ENCODE results near the gene YY2. TPM values are rescaled to one million over a fixed set of nuclear protein-coding genes. Genes with fewer than 3 reads are reported as not detected.

YY2 gene
- total and polyA plus RNA-seq, 9 of the 15 experiments (the other 6 are each of a cell fraction or from before 2014, with no cell fraction given): 0.77 to 2.2 (median 1.1) TPM

DNA sequence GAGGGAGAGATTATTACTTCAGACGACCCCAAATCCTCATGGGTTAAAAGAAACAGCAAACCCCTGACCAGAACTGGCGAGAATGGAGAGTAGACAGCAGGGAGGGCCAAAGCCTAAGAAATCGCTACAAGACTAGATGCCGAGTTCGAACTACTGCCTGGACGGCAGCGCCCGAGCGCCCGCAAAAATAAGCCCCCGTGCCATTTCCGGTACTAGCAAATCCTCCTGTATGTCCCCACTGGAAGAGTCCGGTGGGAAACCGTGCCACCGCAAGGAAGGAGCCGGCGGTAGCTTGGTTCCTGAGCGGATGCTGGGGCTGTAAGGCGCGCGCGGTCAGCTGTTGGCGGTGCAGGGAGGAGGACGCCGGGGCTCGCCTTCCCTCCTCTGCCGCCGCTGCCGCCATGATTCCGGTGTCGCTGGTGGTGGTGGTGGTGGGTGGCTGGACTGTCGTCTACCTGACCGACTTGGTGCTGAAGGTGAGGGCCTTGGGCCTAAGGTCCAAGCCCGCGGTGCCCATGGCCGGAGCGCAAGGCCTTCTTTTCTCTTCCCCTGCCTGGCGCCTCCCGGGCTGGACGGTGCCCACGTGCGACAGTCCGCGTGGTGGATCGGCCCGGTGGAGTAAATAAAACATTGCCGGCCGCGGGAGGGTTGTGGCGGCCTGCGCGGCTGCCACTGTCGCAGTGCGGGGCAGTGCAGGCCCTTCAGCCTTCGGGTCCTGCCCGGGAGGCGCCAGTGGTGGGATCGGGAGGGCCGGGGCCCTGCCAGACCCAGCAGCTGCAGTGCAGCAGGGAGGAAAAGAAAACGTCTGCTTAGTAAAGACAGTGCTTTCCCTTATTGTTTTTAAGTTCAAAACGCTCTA is 16.2 kb upstream of the YY2 start, which contains the start of gene MBTPS2:
MBTPS2 (plus strand) TSS at position 284 of the 859 bp plus-strand sequence; CDS start at position 402, 118 bp downstream.
- H3K4me3 ChIP-seq: peak within 1 kb of the TSS; percentile 81
- H2AFZ ChIP-seq (ENCODE audit: low read depth, low read length): peak within 1 kb of the TSS; percentile 88
- H3K27me3 ChIP-seq (ENCODE audit: control insufficient read depth in 2 of 2, insufficient read depth in 2 of 2, low read length in 2 of 2): no peaks in the 10 kb centered on the region
- ChIA-PET POLR2A (interaction anchor here (0.6 to 1.2 kb wide), 3 partner anchors 16 to 21 kb away, joined by 3 to 4 read pairs (median 3); partner anchors contain the start of gene YY2), CTCF (ENCODE audit: low intra/inter-chr PET ratio) (interaction anchor here (0.8 to 2.2 kb wide), 4 partner anchors 133 to 146 kb away, joined by 4 to 8 read pairs (median 4); no protein-coding TSS in a partner anchor)
- DNase-seq (ENCODE audit: extremely low read depth in 1 of 4, low spot score in 3 of 4): peak; percentile 56 to 92 (median 62)
- peak within 1 kb of the TSS; percentile 70 for H3K27ac ChIP-seq (ENCODE audit: extremely low read depth, low read depth, low read length)
- in situ Hi-C loops (cut with MboI): no loop called here
- no peaks in the 10 kb centered on the region for H3K9me1 ChIP-seq (ENCODE audit: control insufficient read depth, insufficient read depth, low read length)
- no peaks in the 10 kb centered on the region for H3K4me1 ChIP-seq (replicated peaks in 1 of 2; ENCODE audit: control insufficient read depth in 2 of 2, insufficient read depth in 2 of 2, low read length in 2 of 2)
- H3K9ac ChIP-seq (ENCODE audit: insufficient read depth in 1 of 2, low read depth in 2 of 2, low read length in 2 of 2): peak within 1 kb of the TSS; percentile 83 to 99
- intact Hi-C loops (cut with micrococcal nuclease): loop anchor here (2.0 to 10.0 kb wide), 4 partner anchors 103 to 905 kb away; partner anchors contain the start of gene SMS
- peak; percentile 92 for ATAC-seq
- no peaks in the 10 kb centered on the region for H3K9me3 ChIP-seq (replicated peaks; ENCODE audit: control insufficient read depth, insufficient read depth, low read depth, low read length)
- peaks cover 17% of the 10 kb centered on the region for H3K79me2 ChIP-seq (ENCODE audit: control insufficient read depth, insufficient read depth, low read length)
- peak; percentile 87 for FAIRE-seq
- peak within 1 kb of the TSS; percentile 83 for H3K4me2 ChIP-seq (ENCODE audit: insufficient read depth, low read length)
- no TSS peak for BruUV-seq (replicated peaks)
- H4K20me1 ChIP-seq (replicated peaks; ENCODE audit: control insufficient read depth, insufficient read depth, low read length): no peaks in the 10 kb centered on the region
- H3K36me3 ChIP-seq (ENCODE audit: control insufficient read depth, insufficient read depth, low read length): peaks cover 6% of the 10 kb centered on the region; the same call in 1 of the 3 replicates
- 1% methylated on average over 16 of the region's 61 CpGs for WGBS (ENCODE audit: insufficient coverage, low coverage, missing lambda C conversion rate)
- TF ChIP-seq NBN (IDR thresholded peaks at IDR 0.05; ENCODE audit: low read depth) (no peak), SP1 (CRISPR knock-in tag; IDR thresholded peaks at IDR 0.05) (peak; percentile 82), RCOR1 (IDR thresholded peaks at IDR 0.05; ENCODE audit: borderline replicate concordance in 1 of 2, low read depth in 2 of 2, low read length in 2 of 2) (peak in 1 of 2 experiments; percentile 76; a peak in 1 of 4 replicates), ARNT (IDR thresholded peaks at IDR 0.05) (peak in 1 of 2 experiments; percentile 68; a peak in 1 of 4 replicates), FOXJ3 (CRISPR knock-in tag; IDR thresholded peaks at IDR 0.05) (no peak), XRCC5 (IDR thresholded peaks at IDR 0.05; ENCODE audit: low read depth, low read length) (peak; percentile 96), TRIM24 (IDR thresholded peaks at IDR 0.05) (peak in 1 of 2 experiments; percentile 97; a peak in 2 of 4 replicates), MYC (IDR thresholded peaks at IDR 0.05; ENCODE audit: low read depth, low read length) (peak; percentile 66; the same call in 1 of the 2 replicates), MYC (CRISPR knock-in tag; IDR thresholded peaks at IDR 0.05; ENCODE audit: borderline replicate concordance, low read depth) (peak; percentile 85; the same call in 1 of the 2 replicates), ZNF444 (CRISPR knock-in tag; IDR thresholded peaks at IDR 0.05) (no peak), ZBTB1 (CRISPR knock-in tag; IDR thresholded peaks at IDR 0.05; ENCODE audit: borderline replicate concordance, low read depth) (0 out of 2 replicates have a peak, but pooled peaks have one; percentile 17), WHSC1 (IDR thresholded peaks at IDR 0.05; ENCODE audit: low read length) (no peak), GTF2F1 (IDR thresholded peaks at IDR 0.05; ENCODE audit: low read depth, low read length) (peak; percentile 87; the same call in 1 of the 2 replicates), FOSL1 (tag; conservative IDR thresholded peaks at IDR 0.05) (0 out of 2 replicates have a peak, but pooled peaks have one; percentile 27), ZNF212 (CRISPR knock-in tag; IDR thresholded peaks at IDR 0.05) (no peak)
- TF ChIP-seq, protein P1, sequence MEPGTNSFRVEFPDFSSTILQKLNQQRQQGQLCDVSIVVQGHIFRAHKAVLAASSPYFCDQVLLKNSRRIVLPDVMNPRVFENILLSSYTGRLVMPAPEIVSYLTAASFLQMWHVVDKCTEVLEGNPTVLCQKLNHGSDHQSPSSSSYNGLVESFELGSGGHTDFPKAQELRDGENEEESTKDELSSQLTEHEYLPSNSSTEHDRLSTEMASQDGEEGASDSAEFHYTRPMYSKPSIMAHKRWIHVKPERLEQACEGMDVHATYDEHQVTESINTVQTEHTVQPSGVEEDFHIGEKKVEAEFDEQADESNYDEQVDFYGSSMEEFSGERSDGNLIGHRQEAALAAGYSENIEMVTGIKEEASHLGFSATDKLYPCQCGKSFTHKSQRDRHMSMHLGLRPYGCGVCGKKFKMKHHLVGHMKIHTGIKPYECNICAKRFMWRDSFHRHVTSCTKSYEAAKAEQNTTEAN (CRISPR knock-in tag; IDR thresholded peaks at IDR 0.05): no peak
- TF ChIP-seq, protein P2, sequence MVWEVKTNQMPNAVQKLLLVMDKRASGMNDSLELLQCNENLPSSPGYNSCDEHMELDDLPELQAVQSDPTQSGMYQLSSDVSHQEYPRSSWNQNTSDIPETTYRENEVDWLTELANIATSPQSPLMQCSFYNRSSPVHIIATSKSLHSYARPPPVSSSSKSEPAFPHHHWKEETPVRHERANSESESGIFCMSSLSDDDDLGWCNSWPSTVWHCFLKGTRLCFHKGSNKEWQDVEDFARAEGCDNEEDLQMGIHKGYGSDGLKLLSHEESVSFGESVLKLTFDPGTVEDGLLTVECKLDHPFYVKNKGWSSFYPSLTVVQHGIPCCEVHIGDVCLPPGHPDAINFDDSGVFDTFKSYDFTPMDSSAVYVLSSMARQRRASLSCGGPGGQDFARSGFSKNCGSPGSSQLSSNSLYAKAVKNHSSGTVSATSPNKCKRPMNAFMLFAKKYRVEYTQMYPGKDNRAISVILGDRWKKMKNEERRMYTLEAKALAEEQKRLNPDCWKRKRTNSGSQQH (CRISPR knock-in tag; IDR thresholded peaks at IDR 0.05): no peak

Measured in K562 (cell line).